Daoy (cell line): ENCODE data around the gene IGSF3. TPM values are rescaled to one million over a fixed set of nuclear protein-coding genes. Genes with fewer than 3 reads are reported as not detected.

Source experiments
- DNase-seq: peaks from one replicate; pipeline ENCODE4 v3.0.0-alpha.2; 2015; ENCODE audit warnings: low read depth
- total RNA-seq: library from RNA; depleted of rRNA; stranded (reverse); fragments of >200 nt; shearing (Covaris generic); gene quantifications from 2 replicates; pipeline ENCODE4 v1.2.3, GENCODE V29; 2014

The IGSF3 gene
- total RNA-seq, 1 experiment from 2014 or later = 22.4 TPM

DNA sequence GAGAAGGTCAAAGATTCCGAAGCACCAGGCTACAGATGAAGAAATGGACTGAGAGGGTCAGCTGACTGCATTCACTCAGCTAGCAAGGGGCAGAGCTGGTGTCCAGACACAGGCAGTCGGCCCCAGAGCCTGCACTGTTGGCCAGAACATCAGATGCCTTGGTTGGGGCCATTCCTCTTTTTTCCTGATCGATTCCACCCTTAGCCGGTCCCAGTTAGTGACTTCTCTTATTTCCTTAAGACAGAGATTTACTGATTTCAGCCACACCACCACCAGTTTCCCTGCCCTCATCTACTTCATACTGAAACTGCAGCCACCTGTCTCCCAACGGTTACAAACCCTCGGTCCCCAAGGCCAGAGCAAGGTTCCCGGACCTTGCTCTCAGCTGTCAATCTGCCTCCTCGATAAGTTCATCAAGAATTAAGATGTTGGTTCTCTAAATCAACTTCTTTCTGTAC is 108.2 kb downstream of the IGSF3 start:
- DNase-seq = no peak

DNA sequence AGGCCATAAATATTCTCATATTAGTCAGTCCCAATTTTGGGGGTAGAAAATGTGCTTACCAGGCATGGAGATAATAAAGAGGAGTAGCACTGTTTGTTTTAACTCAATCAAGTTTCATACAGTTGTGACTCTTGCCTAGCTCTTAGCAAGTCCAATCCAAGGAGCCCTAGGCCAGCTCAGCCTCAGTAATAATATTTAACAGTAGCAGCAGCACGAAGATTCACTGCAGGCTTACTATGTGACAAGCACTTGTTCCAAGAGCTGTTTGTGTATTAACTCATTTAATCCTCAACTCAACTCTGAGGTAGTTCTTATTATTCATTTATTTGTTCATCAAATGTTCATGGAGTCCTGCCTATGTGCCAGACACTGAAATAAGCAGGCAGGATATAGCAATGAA is 109.0 kb downstream of the IGSF3 start:
- DNase-seq = no peak

DNA sequence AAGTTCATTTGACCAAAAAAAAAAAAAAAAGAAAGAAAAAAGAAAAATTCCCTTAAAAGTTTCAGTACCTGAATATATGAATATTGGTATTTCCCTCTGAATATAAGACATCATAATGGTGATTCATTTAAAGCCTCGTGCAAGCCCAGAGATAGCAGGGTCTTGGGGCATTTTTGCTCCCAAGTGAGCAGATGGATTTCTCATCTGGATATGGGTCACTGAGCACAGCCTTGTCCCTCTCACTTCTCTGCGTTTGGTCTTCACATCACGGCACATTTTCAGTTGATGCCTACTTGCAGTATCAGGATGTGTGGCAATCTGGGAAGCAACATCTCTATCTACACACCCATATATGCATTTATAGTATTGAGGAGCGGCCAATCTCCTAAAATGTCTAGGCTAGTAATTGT is 109.4 kb downstream of the IGSF3 start:
- DNase-seq = no peak

DNA sequence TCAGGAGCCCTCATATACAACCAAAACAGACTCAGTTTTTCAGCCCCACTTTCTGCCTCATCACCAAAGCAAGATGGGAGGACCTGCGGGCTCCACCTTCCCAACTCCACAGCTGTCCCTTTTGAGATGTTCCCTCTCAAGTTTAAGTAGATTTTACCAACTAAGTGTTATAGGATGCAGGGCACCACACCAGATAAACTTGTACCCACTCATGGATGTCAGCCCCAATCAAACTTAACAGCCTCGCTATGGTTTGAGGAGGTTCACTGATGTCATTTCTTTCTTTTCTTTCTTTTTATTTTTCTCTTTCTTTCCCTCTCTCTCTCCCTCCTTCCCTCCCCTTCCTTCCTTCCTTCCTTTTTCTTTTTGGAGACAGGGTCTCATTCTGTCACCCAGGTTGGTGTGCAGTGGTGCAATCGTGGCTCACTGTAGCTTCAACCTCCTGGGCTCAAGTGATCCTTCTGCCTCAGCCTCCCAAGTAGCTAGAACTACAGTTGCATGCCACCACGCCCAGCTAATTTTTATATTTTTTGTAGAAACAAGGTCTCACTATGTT is 110.1 kb downstream of the IGSF3 start:
- no peak for DNase-seq

DNA sequence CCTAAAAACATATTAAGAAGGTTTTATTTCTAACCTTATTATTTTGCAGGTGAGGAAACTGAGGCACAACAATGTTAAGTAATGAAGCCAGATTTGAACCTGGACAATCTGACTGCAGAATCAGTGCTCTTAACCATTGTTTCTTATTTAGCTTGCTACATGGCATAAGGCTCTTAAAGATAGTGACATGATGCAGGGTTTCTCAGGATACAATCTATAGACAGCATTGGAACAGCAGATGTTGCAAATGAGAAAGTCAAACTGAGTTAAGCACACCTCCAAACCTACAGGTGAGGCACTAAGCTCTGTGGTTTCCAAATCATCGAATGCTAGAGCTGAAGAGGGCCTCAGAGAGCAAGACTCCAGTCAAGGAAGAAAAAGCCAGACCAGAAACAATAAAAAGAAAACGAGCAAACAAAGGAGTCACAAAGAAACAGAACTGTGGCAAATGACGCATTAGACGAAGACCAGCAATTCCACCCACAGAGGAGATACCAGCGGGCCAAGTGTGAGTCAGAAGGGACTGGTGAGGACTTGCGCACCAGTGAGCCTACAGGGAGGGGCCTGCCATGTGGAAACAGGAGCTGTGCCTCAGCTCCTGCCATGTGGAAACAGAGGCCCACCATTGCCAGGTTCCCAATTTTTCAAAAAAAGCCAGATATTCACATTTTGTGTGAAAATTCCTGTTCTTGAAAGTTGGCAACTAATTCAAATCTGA is 111.1 kb downstream of the IGSF3 start:
- DNase-seq = peak; percentile 99

DNA sequence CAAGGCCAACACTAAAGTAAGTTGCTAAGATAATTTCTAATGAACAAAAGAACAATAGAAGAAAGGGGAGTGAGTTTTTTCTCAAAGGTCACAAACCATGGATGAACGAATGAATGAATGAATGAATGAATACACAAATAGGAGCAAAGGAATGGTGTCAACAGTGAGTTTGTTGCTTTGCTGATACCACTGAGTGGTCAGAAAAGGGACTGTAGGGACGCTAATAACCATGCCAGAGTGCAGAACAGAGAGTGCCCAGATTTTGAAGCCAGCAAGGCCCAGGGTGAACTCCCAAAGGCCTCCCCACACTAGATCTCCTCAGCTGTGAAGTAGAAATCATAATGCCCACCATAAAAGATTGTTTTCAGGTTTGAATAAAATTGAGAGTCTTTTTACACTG is 112.6 kb downstream of the IGSF3 start:
- no peak for DNase-seq

DNA sequence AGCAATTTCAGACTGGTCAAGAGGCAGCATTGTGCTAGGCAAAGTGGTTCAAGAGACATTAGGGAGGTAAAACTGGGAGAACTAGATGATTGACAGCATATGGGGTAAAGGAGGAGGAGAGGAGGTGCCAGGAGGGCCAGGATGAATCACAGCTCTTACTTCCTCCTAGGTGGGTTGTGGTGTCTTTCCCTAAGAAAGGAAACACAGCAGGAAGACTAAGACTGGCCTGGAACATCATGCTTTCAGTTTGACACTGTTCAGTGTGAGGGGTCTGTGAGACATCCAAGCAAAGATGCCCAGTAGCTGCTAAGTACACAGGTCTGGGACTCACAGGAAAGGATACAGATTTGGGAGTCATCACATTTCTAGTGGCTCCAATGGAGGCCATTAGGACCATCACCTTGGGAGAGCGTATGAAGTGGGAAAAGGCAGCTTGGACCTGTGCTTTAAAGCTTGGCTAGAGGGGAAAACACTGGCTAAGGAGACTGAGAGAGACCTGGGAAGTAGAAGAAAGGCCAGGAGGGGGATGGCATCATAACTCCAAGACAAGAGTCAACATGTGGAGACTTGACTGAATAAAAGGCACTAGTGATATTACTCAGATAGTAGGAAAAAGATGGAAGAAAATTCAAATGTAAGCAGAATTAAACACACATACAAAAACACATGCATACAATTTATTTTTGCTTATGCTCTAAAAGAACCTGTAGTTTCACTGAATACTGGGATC is 114.0 kb downstream of the IGSF3 start:
- peak; percentile 70 for DNase-seq

DNA sequence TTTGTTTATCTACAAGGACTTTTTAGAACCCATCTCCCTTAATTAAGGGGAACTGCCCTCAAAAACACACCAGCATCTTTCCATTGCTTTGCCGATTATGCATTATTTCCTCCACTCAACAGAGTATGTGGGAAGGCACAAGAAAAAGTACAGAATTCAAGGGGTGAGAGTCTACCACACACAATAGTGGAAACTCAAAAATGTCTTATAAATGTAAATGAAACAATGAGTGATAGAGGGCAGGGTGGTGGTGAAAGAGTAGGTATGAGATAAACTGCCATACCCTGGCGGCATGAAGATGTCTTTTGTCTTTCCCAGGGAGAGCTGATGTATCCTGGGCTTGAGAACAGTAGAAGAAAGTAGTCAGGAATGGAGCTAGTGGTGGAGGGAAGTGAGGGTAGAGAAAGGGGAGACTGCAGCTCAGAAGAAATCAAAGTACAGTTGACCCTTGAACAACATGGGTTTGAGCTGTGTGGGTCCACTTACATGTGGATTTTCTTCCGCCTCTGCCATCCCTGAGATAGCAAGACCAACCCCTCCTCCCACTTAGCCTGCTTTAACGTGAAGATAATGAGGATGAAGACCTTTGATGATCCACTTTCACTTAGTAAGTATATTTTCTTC is 121.1 kb downstream of the IGSF3 start:
- no peak for DNase-seq

DNA sequence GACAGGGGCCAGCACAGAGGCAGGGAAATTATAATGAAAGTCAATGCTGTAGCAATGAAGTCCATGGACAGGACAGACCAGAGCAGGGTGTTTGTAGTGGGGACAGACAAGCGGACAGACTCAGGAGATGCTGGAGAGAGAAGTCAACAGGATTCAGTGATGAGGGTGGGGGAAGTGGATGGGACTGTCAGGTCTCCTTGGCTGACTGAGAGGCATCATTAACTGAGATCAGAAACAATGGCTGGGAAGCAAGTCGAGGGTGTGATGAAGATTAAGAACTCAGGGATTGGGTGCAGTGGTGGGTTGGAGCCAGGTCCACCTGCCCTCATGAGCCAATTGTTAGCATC is 122.2 kb downstream of the IGSF3 start:
- no peak for DNase-seq

DNA sequence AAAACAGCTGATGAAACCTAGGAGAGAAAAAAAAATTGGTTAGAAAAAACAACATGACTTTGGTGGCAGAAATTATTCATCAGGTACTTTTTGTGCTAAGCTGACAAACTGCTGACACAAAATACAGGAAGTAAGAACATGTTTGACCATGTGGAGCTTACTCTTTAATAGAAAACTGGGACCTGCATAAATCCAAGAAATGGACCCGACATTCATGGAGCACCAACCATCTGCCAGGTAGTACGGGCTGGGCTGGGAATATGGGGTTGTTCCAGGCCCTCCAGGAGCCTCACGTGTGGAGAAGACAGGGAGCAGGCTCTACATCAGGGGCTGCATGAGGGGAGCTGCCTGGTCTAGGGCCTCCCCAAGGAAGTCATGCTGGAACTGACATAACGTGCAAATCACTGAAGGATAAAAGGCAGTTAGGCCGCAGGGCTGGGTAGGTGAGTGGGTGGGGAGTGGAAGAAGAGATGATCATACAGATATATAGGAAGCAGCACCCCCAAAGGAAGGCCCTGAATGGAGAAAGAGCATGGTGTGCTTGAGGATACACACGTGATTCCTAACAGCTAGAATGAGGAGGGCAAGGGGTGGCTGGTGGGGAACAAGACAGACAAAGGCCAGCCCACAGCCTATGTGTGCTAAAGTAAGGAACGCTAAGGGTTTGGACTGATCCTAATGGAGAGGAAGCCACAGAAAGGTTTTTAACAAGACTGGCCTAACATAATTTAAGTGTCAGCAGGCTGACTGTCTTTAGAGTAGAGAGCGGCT is 122.8 kb downstream of the IGSF3 start:
- no peak for DNase-seq

DNA sequence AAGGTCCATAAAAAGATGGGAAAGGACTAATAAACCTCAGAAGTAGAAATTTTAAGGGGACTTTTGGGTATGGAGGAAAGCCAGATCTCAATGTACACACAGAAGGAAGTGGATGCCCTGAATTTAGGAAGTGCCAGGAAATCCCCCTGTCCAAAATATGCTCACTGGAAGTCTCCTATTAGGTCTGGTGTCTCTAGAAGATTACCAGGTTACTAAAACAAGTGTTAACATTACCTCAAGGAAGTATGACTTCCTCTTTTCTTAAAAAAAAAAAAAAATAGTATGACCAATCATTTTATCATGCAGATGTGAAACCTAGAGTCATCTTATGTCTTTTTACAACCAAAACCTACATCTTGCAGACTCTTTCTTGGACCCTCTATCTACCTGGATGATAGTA is 127.4 kb downstream of the IGSF3 start:
- DNase-seq = no peak

DNA sequence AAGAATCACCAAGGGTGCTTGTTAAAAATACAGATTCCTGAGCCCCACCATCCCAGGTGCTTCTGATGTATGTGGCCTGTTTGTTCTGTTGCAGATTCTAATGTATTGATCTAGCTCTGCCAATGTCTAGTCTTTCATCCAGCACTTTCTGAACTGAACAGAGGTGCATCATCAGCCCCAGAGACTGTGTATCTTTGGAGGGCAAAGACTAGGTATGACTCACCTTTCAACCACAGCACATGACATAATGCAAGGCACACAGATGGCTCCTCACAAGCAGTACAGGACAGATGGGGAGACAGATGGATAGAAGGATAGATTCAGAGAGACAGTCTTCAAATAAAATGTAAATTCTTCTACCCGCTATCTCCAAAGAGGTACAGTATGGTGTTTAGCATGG is 129.0 kb downstream of the IGSF3 start:
- DNase-seq = peak; percentile 78

DNA sequence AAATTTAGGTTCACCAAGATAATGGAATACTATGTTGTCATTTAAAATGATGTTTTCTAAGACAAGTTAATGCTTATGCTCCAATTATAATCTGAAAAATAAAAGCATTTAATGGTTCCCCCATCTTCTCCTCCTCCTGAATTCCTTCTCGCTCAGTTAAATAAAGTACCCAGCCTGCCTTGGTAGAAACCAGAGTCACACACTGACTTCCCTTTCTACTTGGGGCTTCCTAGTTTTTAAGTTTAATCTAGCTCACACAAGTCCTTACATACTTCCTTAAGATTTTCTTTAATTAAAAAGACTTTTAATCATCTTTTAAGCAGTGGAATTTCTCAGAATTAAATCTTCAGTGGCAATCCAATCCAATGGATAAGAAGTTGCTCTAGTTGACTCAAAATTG is 129.6 kb downstream of the IGSF3 start:
- no peak for DNase-seq

DNA sequence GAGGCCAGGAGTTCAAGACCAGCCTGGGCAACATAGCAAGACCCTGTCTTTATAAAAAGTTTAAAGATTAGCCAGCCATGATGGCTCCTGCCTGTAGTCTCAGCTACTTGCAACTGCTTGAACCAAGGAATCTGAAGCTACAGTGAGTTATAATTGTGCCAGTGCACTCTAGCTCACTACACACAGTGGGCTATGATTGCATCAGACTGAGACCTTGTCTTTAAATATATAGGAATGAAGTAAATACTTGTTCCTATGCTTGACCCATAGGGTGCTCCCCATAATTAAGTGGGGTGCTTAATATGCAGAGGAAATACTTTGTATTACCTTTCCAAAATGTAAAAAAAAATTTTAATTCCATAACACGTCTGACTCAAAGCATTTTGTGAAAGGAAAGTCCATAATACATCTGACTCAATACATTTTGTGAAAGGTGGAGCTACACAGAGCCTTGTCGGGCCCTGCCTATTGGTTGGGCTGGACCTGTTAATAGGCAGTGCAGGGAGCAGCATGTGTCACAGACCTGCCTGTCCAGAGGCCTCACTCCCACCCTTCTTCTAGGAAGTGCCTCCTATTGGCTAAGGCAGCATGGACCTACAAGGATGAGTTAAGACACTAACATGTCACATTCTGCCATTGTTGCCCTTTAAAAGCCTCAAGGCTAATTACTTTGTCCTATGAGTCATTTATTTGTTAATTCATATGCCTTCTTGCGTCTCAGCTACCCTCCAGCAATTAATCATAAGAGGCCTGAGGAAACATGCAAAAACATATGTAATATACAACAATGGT is 130.3 kb downstream of the IGSF3 start:
- peak; percentile 48 for DNase-seq

DNA sequence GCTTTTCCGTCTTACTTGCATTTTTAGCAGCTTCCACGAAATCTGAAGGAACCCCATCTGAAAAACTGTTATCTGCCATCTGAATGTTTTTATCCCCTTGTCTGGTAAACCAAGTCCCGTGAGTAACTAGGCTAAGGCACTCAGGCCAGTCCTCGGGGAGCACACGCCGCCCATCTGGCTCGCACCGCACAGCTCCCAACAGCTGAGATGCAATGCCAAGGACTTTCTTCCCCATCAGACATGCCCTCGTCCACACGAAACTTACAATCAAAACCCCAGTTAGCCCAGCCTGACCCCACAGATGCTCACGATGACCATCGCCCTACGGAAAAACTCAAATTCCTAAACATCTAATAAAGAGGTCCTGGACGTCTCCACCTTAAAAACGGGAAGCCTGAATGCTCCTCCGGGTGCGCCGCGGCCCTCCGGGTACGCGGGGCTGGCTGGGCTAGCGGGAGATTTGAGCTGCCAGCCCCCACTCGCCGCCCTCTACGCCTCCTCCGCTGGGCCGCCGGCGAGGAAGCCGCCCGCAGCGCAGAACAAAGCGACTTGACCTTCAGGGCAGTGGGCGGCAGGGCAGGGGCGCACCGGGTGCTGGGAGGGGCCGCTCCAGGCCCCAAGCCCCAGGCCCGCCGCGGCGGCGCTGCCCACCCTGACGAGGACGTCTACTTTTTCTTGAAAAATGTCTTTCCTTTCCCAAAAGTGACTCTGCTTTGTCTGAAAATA is 133.4 kb downstream of the IGSF3 start:
- no peak for DNase-seq

DNA sequence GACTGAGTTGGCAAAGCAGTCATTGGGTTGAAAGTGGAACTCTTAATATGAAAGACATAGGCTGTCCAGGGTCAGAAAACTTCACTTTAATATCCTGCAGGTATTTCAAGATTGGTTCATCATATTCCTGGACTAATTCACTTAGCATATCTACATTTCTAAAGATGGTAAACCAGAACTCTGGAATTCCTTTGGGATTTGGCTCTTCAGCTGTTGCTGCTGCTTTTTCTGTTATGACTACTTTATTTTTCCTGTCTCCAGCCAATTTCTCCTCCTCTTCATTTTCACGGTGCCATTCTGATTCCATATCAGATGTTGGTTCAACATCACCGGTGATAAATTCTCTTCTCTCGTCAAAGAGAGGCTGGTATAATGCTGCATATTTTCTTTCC is 134.1 kb downstream of the IGSF3 start:
- DNase-seq = no peak

DNA sequence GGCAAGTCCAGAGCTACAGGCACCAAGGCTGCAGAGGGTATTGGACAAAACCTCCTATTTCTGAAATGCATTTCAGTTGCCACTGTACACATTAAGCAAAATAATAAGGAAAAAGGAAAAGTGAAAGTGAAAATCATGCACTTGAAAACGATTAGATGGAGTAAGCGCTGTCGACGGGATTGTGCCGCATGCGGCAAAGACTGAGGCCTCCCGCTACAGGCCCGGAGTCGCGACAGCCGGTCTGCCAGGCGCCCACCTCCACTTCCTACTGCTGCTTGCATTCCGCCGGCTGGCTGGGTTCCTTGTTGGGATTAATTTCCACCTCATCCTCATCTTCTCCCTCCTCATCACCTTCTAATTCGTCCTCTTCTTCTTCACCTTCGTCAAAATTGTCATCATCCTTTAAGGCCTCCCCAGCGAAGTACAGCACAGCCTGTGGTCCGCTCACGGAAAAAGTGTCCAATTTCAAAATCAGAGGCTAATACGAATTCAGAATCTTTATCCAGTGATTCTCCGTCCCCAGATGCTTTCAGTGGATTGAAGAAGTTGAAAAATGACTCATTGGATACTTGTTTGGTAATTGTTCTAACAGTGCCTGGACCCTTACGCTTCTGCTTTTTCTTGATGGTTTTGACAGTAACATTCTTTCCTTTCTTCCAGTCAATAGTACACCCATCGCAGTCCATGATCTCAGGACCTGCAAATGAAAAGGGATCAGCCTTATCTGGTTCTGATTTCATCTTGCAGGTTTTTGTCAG is 134.7 kb downstream of the IGSF3 start:
- DNase-seq = no peak

DNA sequence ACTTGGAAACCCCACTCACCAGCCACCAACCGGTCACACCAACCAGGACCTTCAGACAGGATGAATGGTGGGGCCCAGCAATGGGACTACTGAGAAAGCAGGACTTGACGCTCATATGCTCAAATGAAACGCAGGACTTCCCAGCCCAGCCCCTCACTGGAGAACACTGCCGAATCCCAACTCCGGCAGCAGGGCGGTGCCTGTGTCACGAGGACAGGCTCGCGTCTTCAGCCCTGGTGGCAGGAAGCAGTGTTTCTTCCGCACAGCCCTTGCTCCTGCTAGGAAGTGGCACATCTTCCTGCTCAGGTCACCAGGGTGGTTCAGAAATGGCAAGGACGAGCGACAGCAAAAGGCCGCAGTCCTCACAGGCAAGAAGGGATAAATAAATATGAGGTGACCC is 135.6 kb downstream of the IGSF3 start:
- DNase-seq = no peak

DNA sequence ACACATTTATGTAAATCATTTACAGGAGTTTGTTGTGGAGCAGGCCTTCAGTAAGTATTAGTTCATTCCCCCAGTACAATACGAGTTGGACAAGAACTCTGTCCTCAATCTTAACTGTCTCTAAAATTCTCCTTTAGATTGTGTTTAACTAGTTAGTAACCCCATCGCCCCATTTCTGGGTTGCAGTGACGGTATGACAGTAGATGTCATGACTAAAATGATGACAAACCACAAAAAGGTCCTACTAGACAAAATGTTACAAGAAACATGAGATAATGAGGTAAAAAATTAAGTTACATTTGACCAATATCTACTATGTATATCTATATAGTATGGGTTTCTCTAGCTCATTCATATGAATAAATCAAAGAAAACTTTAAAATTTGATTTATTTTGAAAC is 137.9 kb downstream of the IGSF3 start:
- DNase-seq = no peak

DNA sequence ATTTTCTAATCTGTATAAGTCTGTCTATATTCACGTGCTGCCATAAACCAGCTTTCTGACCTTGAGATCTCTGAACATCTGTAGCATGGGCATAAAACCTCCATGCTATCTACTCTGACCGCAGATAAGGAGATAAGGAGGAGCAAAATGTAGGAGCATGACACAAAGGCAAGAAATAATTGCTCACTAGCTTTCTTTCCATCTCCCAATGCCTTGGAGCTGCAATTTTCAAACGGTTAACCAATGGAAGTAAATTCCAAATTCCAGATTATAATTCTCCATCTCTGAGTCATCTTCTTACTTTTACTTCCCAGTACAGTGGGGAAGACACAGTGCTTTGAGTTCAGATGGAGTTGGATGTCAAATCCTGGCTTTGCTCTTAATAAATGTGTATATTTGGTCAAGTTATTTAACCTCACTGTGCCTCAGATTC is 138.3 kb downstream of the IGSF3 start:
- no peak for DNase-seq
